ENCODE measurements around the gene MAGEA9B.

DNA sequence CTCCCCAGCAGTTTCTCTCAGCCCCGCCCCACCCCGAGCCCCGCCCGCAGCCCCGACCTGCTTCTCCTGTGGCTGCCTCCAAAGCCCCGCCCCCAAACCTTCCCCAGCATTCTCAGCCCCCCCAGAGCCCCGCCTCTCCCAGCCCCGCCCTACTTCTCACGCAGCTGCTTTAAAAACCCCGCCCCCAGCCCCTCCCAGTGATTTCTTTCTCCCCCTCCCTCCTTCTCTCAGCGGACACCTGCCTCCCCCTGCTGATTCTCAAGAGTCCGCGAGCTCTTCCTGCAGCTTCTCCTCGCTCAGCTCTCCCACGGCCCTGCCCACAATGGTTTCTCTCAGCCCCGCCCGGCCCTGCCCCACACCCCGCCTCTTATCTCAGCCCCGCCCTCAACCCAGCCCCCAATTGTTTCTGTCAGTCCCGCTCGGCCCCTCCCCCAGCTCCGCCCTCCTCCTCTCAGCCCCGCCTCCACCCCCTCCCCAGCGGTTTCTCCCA is 47.1 kb downstream of the MAGEA9B start:
- TF ChIP-seq, protein P1, sequence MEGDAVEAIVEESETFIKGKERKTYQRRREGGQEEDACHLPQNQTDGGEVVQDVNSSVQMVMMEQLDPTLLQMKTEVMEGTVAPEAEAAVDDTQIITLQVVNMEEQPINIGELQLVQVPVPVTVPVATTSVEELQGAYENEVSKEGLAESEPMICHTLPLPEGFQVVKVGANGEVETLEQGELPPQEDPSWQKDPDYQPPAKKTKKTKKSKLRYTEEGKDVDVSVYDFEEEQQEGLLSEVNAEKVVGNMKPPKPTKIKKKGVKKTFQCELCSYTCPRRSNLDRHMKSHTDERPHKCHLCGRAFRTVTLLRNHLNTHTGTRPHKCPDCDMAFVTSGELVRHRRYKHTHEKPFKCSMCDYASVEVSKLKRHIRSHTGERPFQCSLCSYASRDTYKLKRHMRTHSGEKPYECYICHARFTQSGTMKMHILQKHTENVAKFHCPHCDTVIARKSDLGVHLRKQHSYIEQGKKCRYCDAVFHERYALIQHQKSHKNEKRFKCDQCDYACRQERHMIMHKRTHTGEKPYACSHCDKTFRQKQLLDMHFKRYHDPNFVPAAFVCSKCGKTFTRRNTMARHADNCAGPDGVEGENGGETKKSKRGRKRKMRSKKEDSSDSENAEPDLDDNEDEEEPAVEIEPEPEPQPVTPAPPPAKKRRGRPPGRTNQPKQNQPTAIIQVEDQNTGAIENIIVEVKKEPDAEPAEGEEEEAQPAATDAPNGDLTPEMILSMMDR (conservative IDR thresholded peaks at IDR 0.05; ENCODE audit: low read length), result no peak
- TF ChIP-seq EZH2phosphoT487 (IDR thresholded peaks at IDR 0.05; ENCODE audit: borderline replicate concordance), result no peak

Data from Loucy (cell line).